CD4-positive, CD25-positive, alpha-beta regulatory T cell (primary cell): ENCODE results near the gene PHKA2. TPM values are rescaled to one million over a fixed set of nuclear protein-coding genes. Genes with fewer than 3 reads are reported as not detected.

Experiments used
- ATAC-seq, 2 donors: fragments of 150-1000 bp; cut with Tn5 transposase; one replicate each; pipeline ENCODE4 v1.10.0; 2021; ENCODE audit warnings: low read depth in 2 of 2, moderate number of reproducible peaks in 2 of 2, moderate library complexity in 1 of 2
- DNase-seq, 3 donors: peaks; one replicate each; pipeline versions ENCODE4 v3.0.0 to v3.0.0-alpha.2; 2012 to 2022; ENCODE audit warnings: mixed read lengths in 1 of 3
- H3K27ac ChIP-seq: one replicate; pipeline ENCODE4 v1.7.0; 2013; ENCODE audit warnings: mild to moderate bottlenecking, low read length; ENCODE audit not compliant: insufficient read depth, poor library complexity, severe bottlenecking
- H3K27me3 ChIP-seq: one replicate; pipeline ENCODE4 v1.7.0; 2013; ENCODE audit warnings: low read length; ENCODE audit not compliant: control insufficient read depth, insufficient read depth
- H3K36me3 ChIP-seq: one replicate; pipeline ENCODE4 v1.7.0; 2013; ENCODE audit warnings: mild to moderate bottlenecking, low read length, moderate library complexity; ENCODE audit not compliant: control insufficient read depth, insufficient read depth
- H3K4me1 ChIP-seq: 2 replicates; pipeline ENCODE4 v1.7.0; 2013; ENCODE audit warnings: mild to moderate bottlenecking, low read length; ENCODE audit not compliant: insufficient read depth, control insufficient read depth, poor library complexity, severe bottlenecking
- H3K4me3 ChIP-seq: one replicate; pipeline ENCODE4 v1.7.0; 2013; ENCODE audit warnings: low read depth, mild to moderate bottlenecking, low read length, moderate library complexity
- H3K9me3 ChIP-seq, 2 experiments: 1 replicate in 1 of 2; 2 replicates in 1 of 2; pipeline ENCODE4 v1.7.0; 2013; ENCODE audit warnings: low read length in 2 of 2, mild to moderate bottlenecking in 1 of 2, moderate library complexity in 1 of 2; ENCODE audit not compliant: control insufficient read depth in 2 of 2
- H3K27ac Mint-ChIP-seq, 3 donors: one replicate each; pipeline ENCODE4 v1.8.0; 2020 to 2022; ENCODE audit warnings: mild to moderate bottlenecking in 3 of 3, mixed read lengths in 3 of 3, moderate library complexity in 2 of 3
- H3K27me3 Mint-ChIP-seq: one replicate; pipeline ENCODE4 v1.8.0; 2022; ENCODE audit warnings: mild to moderate bottlenecking, mixed read lengths
- H3K36me3 Mint-ChIP-seq: one replicate; pipeline ENCODE4 v1.8.0; 2020; ENCODE audit warnings: mixed read lengths
- H3K4me1 Mint-ChIP-seq, 4 donors: one replicate each; pipeline ENCODE4 v1.8.0; 2020 to 2022; ENCODE audit warnings: mixed read lengths in 4 of 4, mild to moderate bottlenecking in 1 of 4
- H3K4me3 Mint-ChIP-seq, 4 donors: one replicate each; pipeline ENCODE4 v1.8.0; 2020 to 2022; ENCODE audit warnings: mild to moderate bottlenecking in 4 of 4, mixed read lengths in 4 of 4, moderate library complexity in 3 of 4
- H3K9me3 Mint-ChIP-seq, 7 donors: one replicate each; pipeline ENCODE4 v1.8.0; 2020 to 2022; ENCODE audit warnings: mixed read lengths in 7 of 7, mild to moderate bottlenecking in 3 of 7, moderate library complexity in 2 of 7
- polyA plus RNA-seq, 4 donors: library from polyadenylated mRNA; unstranded; fragments of 300-500 nt; fragmentation: Illumina TruSeq; gene quantifications; one replicate each; pipeline ENCODE4 v1.2.3, GENCODE V29; 2021
- total RNA-seq: library from RNA; stranded (reverse); gene quantifications from one replicate; pipeline ENCODE4 v1.2.3, GENCODE V29; 2022

PHKA2 gene
- total and polyA plus RNA-seq, 5 donors from 2014 or later: 5.2 to 33.8 (median 6.4) TPM

DNA sequence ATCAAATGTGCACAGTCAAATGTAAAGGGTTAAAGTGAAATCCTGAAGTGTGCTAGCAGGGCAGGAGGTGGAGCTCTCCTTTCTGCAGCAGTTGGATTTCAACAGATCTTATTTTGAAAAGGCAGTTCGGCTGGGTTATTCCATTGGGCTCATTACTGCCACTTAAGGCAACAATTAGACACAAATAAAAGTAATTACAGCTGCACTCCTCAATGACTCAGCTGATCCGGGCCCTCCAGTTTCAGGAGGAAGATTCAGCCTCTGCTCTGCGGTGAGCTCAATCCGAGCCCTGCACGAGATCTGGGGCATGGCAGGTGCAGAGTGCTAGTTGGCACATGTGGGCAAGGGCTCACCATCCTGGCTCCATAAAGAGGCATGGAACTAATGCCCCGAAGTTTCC is 85.4 kb downstream of the PHKA2 start:
- Histone ChIP-seq H3K27me3 (no peaks in the 10 kb centered on the region), H3K9me3 (no peaks in the 10 kb centered on the region), H3K4me1 (no peaks in the 10 kb centered on the region), H3K36me3 (peaks cover 7% of the 10 kb centered on the region), H3K4me3 (no peak overlapping the region), H3K27ac (no peak overlapping the region)
- ATAC-seq (no peak), DNase-seq (no peak)
- Mint-ChIP-seq H3K36me3 (peaks cover 4% of the 10 kb centered on the region), H3K27ac (no peak overlapping the region), H3K4me1 (no peaks in the 10 kb centered on the region), H3K9me3 (no peaks in the 10 kb centered on the region), H3K4me3 (no peak overlapping the region), H3K27me3 (no peaks in the 10 kb centered on the region)

- H3K27me3 Mint-ChIP-seq: no peaks in the 10 kb centered on the region
- H3K36me3 ChIP-seq: peaks cover 5% of the 10 kb centered on the region
These were observed 85.8 kb downstream of the PHKA2 start for GRCh38 chrX:18898091-18898490.

DNA sequence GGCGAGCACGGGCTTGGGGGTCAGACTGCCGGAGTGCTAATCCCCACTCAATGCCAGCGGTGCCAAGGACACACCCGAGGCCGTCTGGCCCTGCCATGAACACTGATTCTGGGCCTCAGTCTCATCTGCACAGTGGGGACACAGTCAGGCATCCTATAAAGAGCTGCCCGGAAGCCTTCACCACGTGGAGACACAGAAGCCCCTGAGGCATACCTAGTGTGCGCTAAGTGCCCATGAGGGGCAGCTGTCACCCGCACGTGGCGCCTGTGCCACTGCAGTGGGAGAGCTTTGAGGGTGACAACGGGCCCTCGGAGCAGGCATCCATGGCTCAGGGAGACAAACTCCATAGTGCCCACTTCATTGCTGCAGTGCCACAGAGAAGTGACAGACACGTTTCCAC is 86.3 kb downstream of the PHKA2 start:
- no peak for ATAC-seq
- H3K4me1 ChIP-seq: no peaks in the 10 kb centered on the region
- no peaks in the 10 kb centered on the region for H3K9me3 ChIP-seq
- peaks cover 3% of the 10 kb centered on the region for H3K36me3 ChIP-seq
- H3K27me3 Mint-ChIP-seq: no peaks in the 10 kb centered on the region
- H3K27ac Mint-ChIP-seq: peak overlapping the region in 1 of 3 donors; percentile 35
- H3K4me3 Mint-ChIP-seq: no peak overlapping the region
- H3K9me3 Mint-ChIP-seq: no peaks in the 10 kb centered on the region
- H3K36me3 Mint-ChIP-seq: no peaks in the 10 kb centered on the region
- no peak overlapping the region for H3K27ac ChIP-seq
- no peaks in the 10 kb centered on the region for H3K27me3 ChIP-seq
- no peaks in the 10 kb centered on the region for H3K4me1 Mint-ChIP-seq
- H3K4me3 ChIP-seq: no peak overlapping the region
- no peak for DNase-seq

More at GRCh38 chrX:18898091-18898490, 85.8 kb downstream of the PHKA2 start:
- peaks cover 3% of the 10 kb centered on the region for H3K36me3 Mint-ChIP-seq
- DNase-seq (no peak), ATAC-seq (no peak)
- Histone ChIP-seq H3K9me3 (no peaks in the 10 kb centered on the region), H3K4me3 (no peak overlapping the region), H3K4me1 (no peaks in the 10 kb centered on the region), H3K27me3 (no peaks in the 10 kb centered on the region), H3K27ac (no peak overlapping the region)
- H3K9me3 Mint-ChIP-seq: no peaks in the 10 kb centered on the region
- H3K4me3 Mint-ChIP-seq: no peak overlapping the region
- H3K4me1 Mint-ChIP-seq: no peaks in the 10 kb centered on the region
- peak overlapping the region in 1 of 3 donors; percentile 35 for H3K27ac Mint-ChIP-seq

- no peaks in the 10 kb centered on the region for H3K9me3 ChIP-seq
- H3K9me3 Mint-ChIP-seq: no peaks in the 10 kb centered on the region
- ATAC-seq (no peak), DNase-seq (no peak)
- no peaks in the 10 kb centered on the region for H3K27me3 ChIP-seq
- H3K27ac Mint-ChIP-seq: no peak overlapping the region
- H3K27ac ChIP-seq: no peak overlapping the region
- no peaks in the 10 kb centered on the region for H3K4me1 Mint-ChIP-seq
- no peaks in the 10 kb centered on the region for H3K4me1 ChIP-seq
- no peak overlapping the region for H3K4me3 Mint-ChIP-seq
- no peaks in the 10 kb centered on the region for H3K27me3 Mint-ChIP-seq
- peaks cover 3% of the 10 kb centered on the region for H3K36me3 ChIP-seq
- no peak overlapping the region for H3K4me3 ChIP-seq
- no peaks in the 10 kb centered on the region for H3K36me3 Mint-ChIP-seq
These were observed 87.0 kb downstream of the PHKA2 start for GRCh38 chrX:18896680-18897544.

DNA sequence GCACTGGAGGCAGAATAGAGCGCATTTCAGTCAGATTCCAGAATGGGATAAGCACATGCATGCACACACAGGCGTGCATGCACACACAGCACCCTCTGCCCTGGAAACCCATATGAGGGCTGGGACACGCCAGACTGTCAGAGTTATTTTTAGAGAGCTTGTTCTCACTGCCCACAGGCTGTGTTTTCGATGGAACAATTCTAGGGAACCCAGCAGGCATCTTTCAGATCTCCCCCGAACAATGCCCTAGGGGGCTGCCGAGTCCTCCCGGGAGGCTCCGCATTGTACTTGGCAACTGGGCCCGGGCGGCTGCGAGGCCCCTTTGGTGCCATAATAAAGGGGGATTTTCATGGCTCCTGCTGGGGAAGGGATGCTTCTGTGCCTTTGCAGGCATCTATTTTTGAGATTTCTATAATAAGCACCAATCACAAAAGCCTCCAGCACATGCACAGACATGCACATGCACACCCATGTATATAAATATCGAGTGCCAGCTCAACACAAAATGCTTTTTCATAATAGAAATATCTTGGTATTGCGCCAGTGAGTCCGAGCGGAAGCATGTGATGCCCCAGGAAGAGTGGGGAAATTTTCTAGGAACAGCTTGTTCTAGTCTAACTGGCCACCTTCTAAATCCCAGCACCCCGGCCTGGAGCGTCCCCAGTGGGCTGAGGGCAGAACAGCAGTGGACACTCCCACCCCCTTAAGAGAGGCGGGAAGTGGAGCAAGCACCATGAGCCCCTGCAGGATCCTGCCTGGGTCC is 88.5 kb downstream of the PHKA2 start:
- Mint-ChIP-seq H3K36me3 (no peaks in the 10 kb centered on the region), H3K4me1 (no peaks in the 10 kb centered on the region)
- H3K36me3 ChIP-seq: peaks cover 3% of the 10 kb centered on the region

GRCh38 chrX:18894156-18894555 is 89.8 kb downstream of the PHKA2 start:
- no peak for ATAC-seq
- H3K4me3 Mint-ChIP-seq: no peak overlapping the region
- no peaks in the 10 kb centered on the region for H3K36me3 Mint-ChIP-seq
- H3K4me1 Mint-ChIP-seq: peaks cover 0 to 4% (median 0%) of the 10 kb centered on the region in 4 donors
- Histone ChIP-seq H3K4me3 (no peak overlapping the region), H3K27ac (no peak overlapping the region), H3K9me3 (no peaks in the 10 kb centered on the region), H3K36me3 (peaks cover 3% of the 10 kb centered on the region), H3K4me1 (no peaks in the 10 kb centered on the region), H3K27me3 (no peaks in the 10 kb centered on the region)
- no peaks in the 10 kb centered on the region for H3K9me3 Mint-ChIP-seq
- DNase-seq: no peak
- H3K27me3 Mint-ChIP-seq: no peaks in the 10 kb centered on the region
- no peak overlapping the region for H3K27ac Mint-ChIP-seq

More for the DNA sequence above, 88.5 kb downstream of the PHKA2 start:
- H3K27me3 Mint-ChIP-seq: no peaks in the 10 kb centered on the region
- H3K27me3 ChIP-seq: no peaks in the 10 kb centered on the region
- no peak overlapping the region for H3K4me3 ChIP-seq
- ATAC-seq: no peak
- H3K9me3 ChIP-seq: no peaks in the 10 kb centered on the region
- H3K27ac ChIP-seq: no peak overlapping the region
- H3K4me1 ChIP-seq: no peaks in the 10 kb centered on the region
- no peaks in the 10 kb centered on the region for H3K9me3 Mint-ChIP-seq
- peak overlapping the region in 1 of 3 donors; percentile 60 for H3K27ac Mint-ChIP-seq
- DNase-seq: no peak
- no peak overlapping the region for H3K4me3 Mint-ChIP-seq

DNA sequence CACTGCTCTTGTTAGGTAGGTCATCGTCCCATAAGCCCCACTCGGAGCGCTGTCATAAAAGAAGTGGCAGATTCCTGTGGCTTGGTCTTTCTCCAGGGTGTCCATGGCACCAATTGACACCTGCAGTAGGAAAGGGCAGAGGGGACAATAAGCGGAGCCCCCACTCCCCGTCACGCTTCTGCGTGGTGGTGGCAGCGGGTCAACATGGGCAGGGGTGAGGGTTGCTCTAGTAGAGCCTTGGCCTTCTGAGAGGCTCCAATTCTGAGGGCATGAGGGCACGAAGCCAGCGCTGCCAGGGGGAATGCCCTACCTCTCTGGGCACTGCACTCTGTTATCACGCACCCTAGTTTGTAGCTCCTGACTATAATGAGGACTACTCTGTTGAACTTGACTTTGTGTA is 90.4 kb downstream of the PHKA2 start:
- ATAC-seq (no peak), DNase-seq (no peak)
- H3K9me3 Mint-ChIP-seq: no peaks in the 10 kb centered on the region
- Histone ChIP-seq H3K27ac (no peak overlapping the region), H3K36me3 (peaks cover 3% of the 10 kb centered on the region), H3K4me1 (no peaks in the 10 kb centered on the region), H3K4me3 (no peak overlapping the region), H3K27me3 (no peaks in the 10 kb centered on the region), H3K9me3 (no peaks in the 10 kb centered on the region)
- no peaks in the 10 kb centered on the region for H3K36me3 Mint-ChIP-seq
- H3K27ac Mint-ChIP-seq: peak overlapping the region in 1 of 3 donors; percentile 38
- no peak overlapping the region for H3K4me3 Mint-ChIP-seq
- H3K4me1 Mint-ChIP-seq: peaks cover 0 to 4% (median 0%) of the 10 kb centered on the region in 4 donors
- H3K27me3 Mint-ChIP-seq: no peaks in the 10 kb centered on the region
